SK-N-MC (cell line): ENCODE data around the gene GYS1.

ENCODE experiments used
- EZH2 ChIP-seq: fragments of 200-600 bp; sonication (generic); IDR thresholded peaks from one replicate; pipeline ENCODE4 v1.6.1; 2017; ENCODE audit warnings: antibody characterized with exemption
- FOXP2 ChIP-seq: optimal IDR thresholded peaks from 2 replicates; pipeline ENCODE3; 2011; ENCODE audit warnings: mild to moderate bottlenecking, moderate library complexity; ENCODE audit not compliant: insufficient read depth; ENCODE audit errors: extremely low read length, control extremely low read depth
- POLR2AphosphoS5 ChIP-seq: IDR thresholded peaks from 2 replicates; pipeline ENCODE4 v1.6.1; 2012; ENCODE audit warnings: mild to moderate bottlenecking, low read depth, low read length, borderline replicate concordance

GRCh38 chr19:49016067-49016839 lies 23.1 kb upstream of the GYS1 start:
- no peak; the same call in 1 of the 2 replicates for TF ChIP-seq POLR2AphosphoS5
- TF ChIP-seq EZH2 = no peak
- TF ChIP-seq FOXP2 = no peak
